Psoas muscle (tissue), 8 donors: ENCODE measurements around the gene CABLES1. TPM values are rescaled to one million over a fixed set of nuclear protein-coding genes. Genes with fewer than 3 reads are reported as not detected.

ENCODE experiments used
- ATAC-seq, 4 donors: fragments of 200-7000 bp; cut with Tn5 transposase; one replicate each; pipeline ENCODE4 v1.9.1; 2020; ENCODE audit warnings: moderate library complexity in 3 of 4, mild to moderate bottlenecking in 2 of 4
- DNase-seq, 2 donors: peaks; one replicate each; pipeline ENCODE4 v3.0.0-alpha.2; 2020
- H3K27ac ChIP-seq: fragments of 200-600 bp; one replicate; pipeline ENCODE4 v1.8.0; 2022
- H3K27me3 ChIP-seq, 3 donors: fragments of 200-600 bp in 1 of 3; one replicate each; pipeline versions ENCODE4 v1.6.1 to v1.8.0; 2013 to 2022; ENCODE audit warnings: low read length in 2 of 3, mild to moderate bottlenecking in 2 of 3, moderate library complexity in 1 of 3; ENCODE audit not compliant: insufficient read depth in 3 of 3
- H3K36me3 ChIP-seq, 2 donors: fragments of 200-600 bp in 1 of 2; one replicate each; pipeline versions ENCODE4 v1.6.1 to v1.8.0; 2013 to 2022; ENCODE audit warnings: low read depth in 1 of 2, mild to moderate bottlenecking in 1 of 2, moderate library complexity in 1 of 2; ENCODE audit not compliant: insufficient read depth in 1 of 2
- H3K4me1 ChIP-seq: fragments of 200-600 bp; one replicate; pipeline ENCODE4 v1.8.0; 2022
- H3K4me3 ChIP-seq: fragments of 200-600 bp; one replicate; pipeline ENCODE4 v1.8.0; 2022; ENCODE audit warnings: mild to moderate bottlenecking
- H3K9me3 ChIP-seq: fragments of 200-600 bp; one replicate; pipeline ENCODE4 v1.8.0; 2022
- WGBS, 3 donors: extraction: QIAGEN DNeasy Blood & Tissue Kit; methylation state at CpG; one replicate each; pipeline versions ENCODE4 v1.1.6 to v1.1.7; 2013; 5-methylcytosine and 5-hydroxymethylcytosine counted together
- intact Hi-C, 2 donors: fragments of 100-400 bp; cut with DNase I; formaldehyde crosslinking; loops; one replicate each; pipeline versions ENCODE4 v1.11.0 to v1.14.2; 2022
- polyA plus RNA-seq, 3 donors: library from polyadenylated mRNA; stranded (reverse); fragments of 200-250 nt; gene quantifications; one replicate each; pipeline ENCODE4 v1.2.3, GENCODE V29; 2013
- total RNA-seq, 4 donors: library from RNA; stranded (reverse); fragmentation: NEBNext Ultra II Directional in 2 of 4; extraction: Animal tissue kit (Norgen Biotek cat#: 25700) in 2 of 4; gene quantifications; one replicate each; pipeline versions ENCODE4 v1.2.1 to v1.2.4, GENCODE V29; 2021 to 2023
- TF ChIP-seq, protein P1 (sequence below): fragments of 200-600 bp; IDR thresholded peaks from one replicate; pipeline ENCODE4 v1.8.0; 2022; ENCODE audit warnings: antibody characterized with exemption
- donor health status: healthy with polysubstance abuse.
- donor health status: DM: no; HTN: no; CAD: no; lungs with moderate emphysema.
- donor health status: Bipolar disorder and iron deficiency.
- donor health status: healthy.
- donor health status: DM: yes; HTN: yes; CAD: no.
- donor health status: DM: no; HTN: no; CAD: no.
- donor health status: DM: no; HTN: no; CAD: no.
- donor health status: DM: yes; HTN: yes; CAD: no.

CABLES1 gene
- total and polyA plus RNA-seq, 7 donors = 0.42 to 1.5 (median 0.98) TPM

GRCh38 chr18:23208600-23208999, 73.3 kb downstream of the CABLES1 start:
- no peak for DNase-seq
- WGBS, 3 donors = 94 to 100% (median 94%) methylated on average over 3 of the region's 3 CpGs

GRCh38 chr18:23209031-23209430, 73.7 kb downstream of the CABLES1 start:
- DNase-seq = no peak
- Histone ChIP-seq H3K36me3 (no peaks in the 10 kb centered on the region), H3K4me1 (no peaks in the 10 kb centered on the region), H3K27ac (no peak overlapping the region), H3K27me3 (no peaks in the 10 kb centered on the region), H3K9me3 (no peaks in the 10 kb centered on the region), H3K4me3 (no peak overlapping the region)
- WGBS, 3 donors = 91 to 94% (median 92%) methylated on average over 3 of the region's 3 CpGs
- TF ChIP-seq, protein P1, sequence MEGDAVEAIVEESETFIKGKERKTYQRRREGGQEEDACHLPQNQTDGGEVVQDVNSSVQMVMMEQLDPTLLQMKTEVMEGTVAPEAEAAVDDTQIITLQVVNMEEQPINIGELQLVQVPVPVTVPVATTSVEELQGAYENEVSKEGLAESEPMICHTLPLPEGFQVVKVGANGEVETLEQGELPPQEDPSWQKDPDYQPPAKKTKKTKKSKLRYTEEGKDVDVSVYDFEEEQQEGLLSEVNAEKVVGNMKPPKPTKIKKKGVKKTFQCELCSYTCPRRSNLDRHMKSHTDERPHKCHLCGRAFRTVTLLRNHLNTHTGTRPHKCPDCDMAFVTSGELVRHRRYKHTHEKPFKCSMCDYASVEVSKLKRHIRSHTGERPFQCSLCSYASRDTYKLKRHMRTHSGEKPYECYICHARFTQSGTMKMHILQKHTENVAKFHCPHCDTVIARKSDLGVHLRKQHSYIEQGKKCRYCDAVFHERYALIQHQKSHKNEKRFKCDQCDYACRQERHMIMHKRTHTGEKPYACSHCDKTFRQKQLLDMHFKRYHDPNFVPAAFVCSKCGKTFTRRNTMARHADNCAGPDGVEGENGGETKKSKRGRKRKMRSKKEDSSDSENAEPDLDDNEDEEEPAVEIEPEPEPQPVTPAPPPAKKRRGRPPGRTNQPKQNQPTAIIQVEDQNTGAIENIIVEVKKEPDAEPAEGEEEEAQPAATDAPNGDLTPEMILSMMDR = no peak
- ATAC-seq = no peak
- intact Hi-C loops = no loop called here

More at GRCh38 chr18:23208600-23208999, 73.3 kb downstream of the CABLES1 start:
- no peak overlapping the region for H3K27ac ChIP-seq
- TF ChIP-seq, protein P1 = no peak
- ATAC-seq = no peak
- H3K4me3 ChIP-seq = no peak overlapping the region
- no peaks in the 10 kb centered on the region for H3K9me3 ChIP-seq
- H3K4me1 ChIP-seq = no peaks in the 10 kb centered on the region
- H3K36me3 ChIP-seq = no peaks in the 10 kb centered on the region
- H3K27me3 ChIP-seq = no peaks in the 10 kb centered on the region
- intact Hi-C loops = no loop called here

DNA sequence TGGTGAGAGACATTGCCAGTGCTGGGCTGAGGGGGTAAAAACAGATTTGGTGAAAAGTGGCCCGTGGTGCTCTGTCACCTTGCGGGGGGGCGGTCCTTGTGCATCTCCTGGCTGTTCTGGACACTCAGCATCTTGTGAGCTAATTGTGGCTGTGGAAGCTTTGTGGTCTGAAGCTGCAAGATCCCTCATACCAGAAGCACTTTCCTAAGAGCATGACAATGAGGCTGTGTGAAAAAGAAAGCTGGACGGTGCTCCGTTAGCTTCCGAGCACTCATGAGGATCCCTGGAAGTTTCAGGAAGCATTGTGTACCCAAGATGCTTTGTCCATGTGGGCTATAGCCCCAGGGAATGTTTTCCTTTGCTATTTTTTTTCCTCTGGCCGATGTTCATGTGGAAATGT, 74.5 kb downstream of the CABLES1 start:
- H3K27ac ChIP-seq = no peak overlapping the region
- DNase-seq = no peak
- TF ChIP-seq, protein P1 = no peak

GRCh38 chr18:23210526-23210925, 75.2 kb downstream of the CABLES1 start:
- 91 to 95% (median 94%) methylated on average over 7 of the region's 7 CpGs for WGBS, 3 donors
- DNase-seq (no peak), ATAC-seq (no peak)
- Histone ChIP-seq H3K36me3 (no peaks in the 10 kb centered on the region), H3K27ac (no peak overlapping the region), H3K9me3 (no peaks in the 10 kb centered on the region), H3K4me3 (no peak overlapping the region), H3K27me3 (no peaks in the 10 kb centered on the region), H3K4me1 (no peaks in the 10 kb centered on the region)
- intact Hi-C loops = no loop called here
- TF ChIP-seq, protein P1 = no peak

More for the DNA sequence above, 74.5 kb downstream of the CABLES1 start:
- no peaks in the 10 kb centered on the region for H3K27me3 ChIP-seq
- no peaks in the 10 kb centered on the region for H3K4me1 ChIP-seq
- intact Hi-C loops = no loop called here
- H3K9me3 ChIP-seq = no peaks in the 10 kb centered on the region
- no peak for ATAC-seq
- H3K36me3 ChIP-seq = no peaks in the 10 kb centered on the region
- no peak overlapping the region for H3K4me3 ChIP-seq
- 85 to 93% (median 87%) methylated on average over 7 of the region's 7 CpGs for WGBS, 3 donors

DNA sequence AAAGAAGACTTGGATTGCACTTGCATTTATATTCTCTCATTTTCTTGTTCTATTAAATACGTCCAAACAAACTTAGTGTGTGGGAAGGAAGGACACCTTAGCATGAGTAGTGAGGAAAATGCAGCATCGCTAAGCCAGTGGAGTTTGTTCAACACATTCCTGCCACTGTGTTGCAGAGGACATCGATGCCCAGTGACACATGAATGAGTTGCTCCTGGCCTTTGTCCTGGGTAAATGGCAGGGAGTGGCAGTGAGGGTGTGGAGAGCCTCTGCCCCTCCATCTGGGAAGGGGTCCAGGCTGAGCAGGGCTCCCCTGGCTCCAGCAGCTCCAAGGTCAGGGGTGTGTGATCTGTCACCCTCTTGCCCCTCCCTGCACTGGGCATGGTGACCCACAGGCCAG, 75.9 kb downstream of the CABLES1 start:
- ATAC-seq (no peak), DNase-seq (no peak)
- WGBS, 3 donors = 83 to 87% (median 85%) methylated on average over 3 of the region's 3 CpGs
- Histone ChIP-seq H3K9me3 (no peaks in the 10 kb centered on the region), H3K4me1 (no peaks in the 10 kb centered on the region), H3K4me3 (no peak overlapping the region), H3K27ac (no peak overlapping the region), H3K36me3 (no peaks in the 10 kb centered on the region), H3K27me3 (no peaks in the 10 kb centered on the region)
- intact Hi-C loops = no loop called here
- TF ChIP-seq, protein P1 = no peak
